Measurements from ENCODE around the gene KIF22.

DNA sequence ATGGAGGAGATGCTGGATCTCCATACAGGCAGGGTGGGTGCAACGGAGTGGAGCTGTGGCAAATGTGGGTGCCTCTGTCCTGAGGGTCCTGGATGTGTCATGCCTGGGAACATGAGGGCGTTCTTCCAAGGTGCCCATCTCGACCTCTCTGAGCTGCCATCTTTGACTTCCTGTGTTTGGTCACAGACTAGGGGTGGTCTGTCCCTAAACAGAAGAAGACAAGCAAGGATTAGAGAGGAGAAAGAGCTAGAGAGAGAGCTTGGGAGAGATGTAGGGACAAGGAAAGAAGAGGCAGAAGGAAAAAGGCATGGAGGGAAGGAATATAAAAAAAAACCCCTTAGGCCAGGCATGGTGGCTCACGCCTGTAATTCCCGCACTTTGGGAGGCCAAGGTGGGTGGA is 15.8 kb upstream of the KIF22 start:
- TF ChIP-seq, protein P1, sequence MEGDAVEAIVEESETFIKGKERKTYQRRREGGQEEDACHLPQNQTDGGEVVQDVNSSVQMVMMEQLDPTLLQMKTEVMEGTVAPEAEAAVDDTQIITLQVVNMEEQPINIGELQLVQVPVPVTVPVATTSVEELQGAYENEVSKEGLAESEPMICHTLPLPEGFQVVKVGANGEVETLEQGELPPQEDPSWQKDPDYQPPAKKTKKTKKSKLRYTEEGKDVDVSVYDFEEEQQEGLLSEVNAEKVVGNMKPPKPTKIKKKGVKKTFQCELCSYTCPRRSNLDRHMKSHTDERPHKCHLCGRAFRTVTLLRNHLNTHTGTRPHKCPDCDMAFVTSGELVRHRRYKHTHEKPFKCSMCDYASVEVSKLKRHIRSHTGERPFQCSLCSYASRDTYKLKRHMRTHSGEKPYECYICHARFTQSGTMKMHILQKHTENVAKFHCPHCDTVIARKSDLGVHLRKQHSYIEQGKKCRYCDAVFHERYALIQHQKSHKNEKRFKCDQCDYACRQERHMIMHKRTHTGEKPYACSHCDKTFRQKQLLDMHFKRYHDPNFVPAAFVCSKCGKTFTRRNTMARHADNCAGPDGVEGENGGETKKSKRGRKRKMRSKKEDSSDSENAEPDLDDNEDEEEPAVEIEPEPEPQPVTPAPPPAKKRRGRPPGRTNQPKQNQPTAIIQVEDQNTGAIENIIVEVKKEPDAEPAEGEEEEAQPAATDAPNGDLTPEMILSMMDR (IDR thresholded peaks at IDR 0.05; ENCODE audit: insufficient read depth, low read length, poor library complexity, severe bottlenecking), result no peak
- TF ChIP-seq EZH2phosphoT487 (conservative IDR thresholded peaks at IDR 0.05; ENCODE audit: low read length), result no peak

All from SU-DHL-6 (cell line).